ENCODE data around the gene SPTBN2.

The SPTBN2 gene

DNA sequence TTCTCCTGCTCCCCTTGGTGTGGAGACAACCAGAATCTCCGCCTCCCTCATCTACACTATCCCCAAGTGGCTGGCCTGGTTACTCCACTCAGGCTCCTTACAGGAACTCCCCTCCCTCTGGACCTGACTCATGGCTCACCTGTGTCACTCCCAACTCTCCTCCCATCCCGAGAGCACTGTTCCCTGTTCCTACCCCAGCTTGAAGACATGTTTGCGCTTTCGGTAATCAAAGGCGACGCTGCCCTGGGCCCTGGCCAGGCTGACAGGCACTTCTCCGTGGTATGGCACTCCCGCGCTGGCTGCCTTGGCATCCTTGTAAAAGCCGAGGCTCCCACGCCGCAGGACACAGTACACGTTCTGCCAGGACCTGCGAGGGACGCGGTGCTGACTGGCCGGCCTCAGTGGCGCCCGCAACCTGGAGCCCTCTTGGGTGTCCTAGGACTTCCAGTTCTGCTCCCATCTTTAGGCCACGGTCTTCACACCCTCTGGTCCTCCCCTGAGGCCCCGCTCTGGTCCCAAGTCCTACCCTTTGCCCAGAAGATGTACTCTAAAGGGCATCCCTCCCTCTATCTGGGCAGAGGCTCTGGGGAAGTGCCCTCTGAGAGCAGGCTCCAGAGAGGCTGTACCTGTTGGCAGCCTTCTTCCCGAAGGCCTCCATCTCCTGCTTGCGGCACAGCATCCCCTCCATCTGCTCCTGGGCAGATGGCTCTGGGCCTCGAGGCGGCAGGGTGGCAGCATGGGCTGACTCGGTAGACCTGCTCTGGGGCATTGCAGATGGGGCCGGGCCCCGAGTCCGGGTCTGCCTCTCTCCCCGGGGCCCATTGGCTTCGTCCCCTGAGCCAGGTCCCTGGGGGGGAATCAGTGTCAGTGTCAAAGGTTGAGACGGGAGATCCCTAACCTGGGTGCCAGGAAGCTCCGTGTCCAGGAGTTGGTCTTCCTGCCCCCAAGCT is 41.9 kb downstream of the SPTBN2 start:
- FAIRE-seq: no peak
- no peak for DNase-seq (ENCODE audit: insufficient read length, low spot score)

DNA sequence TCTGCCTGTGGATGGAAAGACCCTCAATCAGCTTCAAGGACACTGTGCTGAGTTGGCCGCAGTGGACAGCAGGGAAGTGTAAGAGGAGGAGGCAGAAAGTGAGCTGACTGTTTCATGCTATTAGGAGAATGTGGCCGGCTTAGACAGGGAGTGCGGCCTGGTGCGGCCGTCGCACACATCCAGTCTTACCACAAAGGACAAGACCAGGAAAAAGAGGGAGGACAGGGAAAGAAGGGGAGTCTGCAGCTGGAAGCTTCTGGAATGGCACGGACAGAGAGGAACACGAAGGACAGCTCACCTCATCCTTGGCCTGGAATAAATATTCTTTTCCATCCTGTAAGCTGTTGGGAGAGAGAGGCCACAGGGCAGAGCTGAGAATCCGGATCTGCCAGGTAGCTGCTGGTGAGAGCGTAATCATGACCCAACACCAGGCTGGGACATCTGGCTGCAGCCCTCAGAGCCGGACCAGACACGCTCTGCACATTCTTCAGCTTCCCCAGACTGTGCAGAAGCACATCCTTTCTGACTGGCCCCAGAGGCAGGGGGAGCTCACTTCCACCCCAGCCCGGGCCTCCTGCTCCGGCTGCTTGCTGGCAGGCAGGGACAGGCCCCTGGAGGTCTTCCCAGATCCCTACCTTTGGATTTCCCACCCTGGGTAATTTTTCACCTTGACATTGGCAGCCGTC is 42.8 kb downstream of the SPTBN2 start:
- DNase-seq (ENCODE audit: insufficient read length, low spot score): no peak
- no peak for FAIRE-seq

DNA sequence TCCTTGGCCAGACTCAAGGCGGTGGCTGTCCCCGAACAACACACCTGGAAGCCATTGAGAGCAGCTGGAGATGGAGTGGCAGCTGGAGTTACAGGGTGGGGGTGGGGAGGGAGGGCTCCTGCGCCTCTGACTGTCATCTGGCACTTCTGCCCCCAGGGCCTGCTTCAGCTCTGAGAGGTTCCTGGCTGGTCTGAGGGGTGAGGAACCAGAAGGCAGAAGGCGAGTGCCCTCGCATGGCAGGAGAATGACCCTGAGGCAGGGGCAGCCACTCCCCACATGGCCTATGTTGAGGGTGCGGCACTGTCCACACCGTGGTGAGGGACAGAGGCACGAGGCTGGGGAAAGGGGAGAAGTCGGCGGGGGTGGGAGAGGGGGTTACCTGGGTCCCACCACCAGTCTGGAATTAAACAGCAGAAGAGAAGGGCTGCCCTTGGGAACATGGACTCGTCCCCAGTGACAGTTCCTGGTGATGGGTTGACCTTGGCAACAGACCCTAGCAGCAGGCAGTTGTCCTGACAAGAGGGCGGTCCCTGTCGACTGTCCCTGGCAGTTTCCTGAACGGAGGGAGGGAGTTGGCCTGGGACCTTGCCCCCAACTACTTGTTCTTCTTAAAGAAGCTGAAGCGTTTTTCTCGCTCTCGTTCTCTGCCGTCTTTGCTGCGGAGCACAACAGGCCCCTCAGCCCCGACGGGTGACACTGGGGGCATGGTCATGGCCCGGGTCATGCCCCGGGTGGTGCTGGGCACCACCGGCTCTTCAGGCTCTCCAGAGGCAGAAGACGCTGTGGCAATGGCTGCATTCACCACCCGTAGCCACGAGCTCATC is 43.5 kb downstream of the SPTBN2 start:
- FAIRE-seq (no peak), DNase-seq (ENCODE audit: insufficient read length, low spot score) (no peak)

DNA sequence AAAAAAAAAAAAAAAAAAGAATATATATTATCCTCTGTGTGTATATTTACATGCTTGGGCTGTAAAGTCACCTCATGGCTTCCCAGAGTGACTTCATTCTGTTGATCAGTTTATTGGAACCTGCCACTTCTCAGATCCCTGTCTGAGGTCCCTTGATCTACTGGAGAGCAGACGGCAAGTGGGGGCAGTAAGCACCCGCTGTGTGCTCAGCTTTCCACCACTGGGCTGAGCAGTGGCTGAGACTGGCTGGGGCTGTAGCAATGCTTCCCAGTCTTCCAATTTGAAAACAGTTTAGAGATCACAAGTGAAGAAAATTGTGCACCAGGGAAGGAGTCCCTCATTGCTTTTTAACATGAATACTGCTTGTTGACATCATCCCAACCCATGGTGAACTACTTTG is 44.4 kb downstream of the SPTBN2 start:
- DNase-seq (ENCODE audit: insufficient read length, low spot score) (no peak), FAIRE-seq (no peak)

DNA sequence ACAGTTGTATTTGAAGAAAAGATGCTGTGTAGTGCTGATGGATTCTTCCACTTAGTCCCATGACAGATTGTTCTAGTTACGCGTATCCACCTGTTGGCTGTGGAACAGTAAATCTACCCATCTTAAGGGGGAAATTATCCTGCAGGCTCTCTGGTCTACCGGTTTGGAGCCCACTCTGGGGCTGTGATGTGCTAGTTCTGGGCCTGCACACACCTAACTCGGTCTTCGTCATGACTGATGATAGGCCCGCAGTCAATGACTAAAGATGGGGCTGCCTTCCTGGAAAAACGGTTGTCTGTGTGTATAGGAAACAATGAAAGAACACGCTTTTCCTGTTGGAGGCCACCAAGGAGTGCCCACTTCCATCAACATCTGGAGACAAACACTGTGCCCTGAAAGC is 45.1 kb downstream of the SPTBN2 start:
- DNase-seq (ENCODE audit: insufficient read length, low spot score) (no peak), FAIRE-seq (no peak)

DNA sequence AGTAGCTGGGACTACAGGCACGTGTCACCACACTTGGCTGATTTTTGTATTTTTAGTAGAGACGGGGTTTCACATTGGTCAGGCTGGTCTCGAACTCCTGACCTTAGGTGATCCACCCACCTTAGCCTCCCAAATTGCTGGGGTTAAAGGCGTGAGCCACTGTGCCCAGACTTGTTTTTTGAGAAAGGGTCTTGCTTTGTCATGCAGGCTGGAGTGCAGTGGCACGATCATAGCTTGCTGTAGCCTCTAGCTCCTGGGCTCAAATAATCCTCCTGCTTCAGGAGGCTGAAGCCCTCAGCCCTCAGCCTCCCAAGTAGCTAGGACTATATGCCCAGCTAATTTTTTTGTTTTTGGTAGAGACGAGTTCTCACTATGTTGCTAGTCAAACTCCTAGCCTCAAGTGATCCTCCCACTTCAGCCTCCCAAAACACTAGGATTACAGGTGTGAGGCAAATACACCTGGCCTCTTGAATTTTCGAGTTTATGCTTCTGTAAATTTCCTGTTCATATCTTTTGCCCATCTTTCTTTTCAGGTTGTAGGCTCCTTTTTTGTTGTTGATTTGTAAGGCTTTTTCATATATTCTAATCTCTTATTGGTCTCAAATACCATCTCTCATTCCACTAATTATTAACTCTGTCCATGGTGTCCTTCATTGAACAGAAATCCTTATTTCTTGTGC is 47.9 kb downstream of the SPTBN2 start:
- FAIRE-seq (no peak), DNase-seq (ENCODE audit: insufficient read length, low spot score) (no peak)

DNA sequence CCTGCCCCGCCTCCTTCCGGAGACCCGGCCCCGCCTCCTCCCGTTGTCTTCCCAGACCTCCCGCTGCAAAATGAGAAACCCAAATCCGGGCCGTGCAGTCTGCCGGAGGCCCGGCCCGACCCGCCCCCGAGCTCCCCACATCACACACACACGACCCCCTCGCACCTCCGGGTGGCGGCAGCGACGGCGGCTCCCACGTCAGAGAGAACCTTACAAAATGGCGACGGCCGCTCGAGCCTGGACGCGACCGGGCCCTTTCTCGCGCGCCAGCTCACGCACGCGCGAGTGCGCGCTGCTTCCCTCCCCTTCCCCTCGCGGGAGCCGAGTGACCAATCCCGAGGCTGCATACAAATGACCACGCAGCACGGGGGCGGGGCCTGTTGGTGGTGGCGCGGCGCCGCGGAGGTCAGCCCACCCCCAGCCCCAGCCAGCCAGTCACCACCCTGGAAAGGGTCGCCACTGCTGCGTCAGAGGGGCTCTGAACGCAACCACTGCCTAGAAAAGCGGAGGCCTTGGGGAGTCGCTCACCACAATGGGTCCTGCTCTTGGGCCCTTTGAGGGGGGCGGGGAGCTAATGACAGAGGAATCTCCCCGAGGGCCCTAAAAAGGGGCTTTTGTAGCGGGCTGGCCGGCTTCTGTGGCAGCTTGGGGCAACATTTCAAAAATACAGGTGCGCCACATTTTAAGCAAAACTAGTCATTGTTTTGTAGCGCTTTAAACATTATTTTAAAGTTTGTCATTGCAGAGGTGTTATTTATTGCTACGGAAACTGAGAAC is 51.2 kb downstream of the SPTBN2 start, which contains the start of gene RBM4B:
Gene RBM4B, minus strand, starts transcription at position 289 of the 777 bp plus-strand sequence. CDS start 808 bp downstream, outside the sequence.
- peak; percentile 91 for DNase-seq (ENCODE audit: insufficient read length, low spot score)
- FAIRE-seq: peak; percentile 91

DNA sequence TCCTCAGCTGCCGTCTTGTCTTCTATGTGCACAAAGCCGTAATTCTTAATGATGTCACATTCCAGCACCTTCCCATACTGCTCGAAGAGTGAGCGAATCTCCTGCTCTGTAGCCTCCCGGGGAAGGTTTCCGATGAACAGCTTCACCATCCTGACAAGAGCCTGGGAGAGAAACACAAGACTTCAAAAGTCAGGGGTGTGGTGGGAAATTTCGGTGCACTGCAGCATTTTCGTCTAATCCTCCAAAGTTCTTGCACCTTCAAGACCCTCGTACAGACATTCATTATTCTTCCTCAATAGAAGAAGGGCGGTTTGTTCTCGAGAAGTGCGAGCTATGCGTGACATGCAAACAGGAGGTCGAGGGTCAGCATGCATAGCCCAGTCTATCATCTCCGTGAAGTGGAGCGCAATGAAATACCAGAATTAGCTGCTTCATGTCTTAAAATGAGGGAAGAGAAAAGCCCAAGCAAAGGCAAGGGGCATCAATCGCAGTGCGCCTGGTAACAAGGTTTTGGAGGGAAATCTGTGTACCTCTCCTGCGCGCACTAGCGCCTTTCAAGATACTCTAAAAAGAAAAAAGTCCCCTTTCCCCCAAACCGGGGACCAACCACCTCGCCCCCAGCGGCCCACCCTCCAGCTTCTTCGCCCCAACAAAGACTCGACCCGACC is 52.0 kb downstream of the SPTBN2 start:
- DNase-seq (ENCODE audit: insufficient read length, low spot score): no peak
- FAIRE-seq: no peak

DNA sequence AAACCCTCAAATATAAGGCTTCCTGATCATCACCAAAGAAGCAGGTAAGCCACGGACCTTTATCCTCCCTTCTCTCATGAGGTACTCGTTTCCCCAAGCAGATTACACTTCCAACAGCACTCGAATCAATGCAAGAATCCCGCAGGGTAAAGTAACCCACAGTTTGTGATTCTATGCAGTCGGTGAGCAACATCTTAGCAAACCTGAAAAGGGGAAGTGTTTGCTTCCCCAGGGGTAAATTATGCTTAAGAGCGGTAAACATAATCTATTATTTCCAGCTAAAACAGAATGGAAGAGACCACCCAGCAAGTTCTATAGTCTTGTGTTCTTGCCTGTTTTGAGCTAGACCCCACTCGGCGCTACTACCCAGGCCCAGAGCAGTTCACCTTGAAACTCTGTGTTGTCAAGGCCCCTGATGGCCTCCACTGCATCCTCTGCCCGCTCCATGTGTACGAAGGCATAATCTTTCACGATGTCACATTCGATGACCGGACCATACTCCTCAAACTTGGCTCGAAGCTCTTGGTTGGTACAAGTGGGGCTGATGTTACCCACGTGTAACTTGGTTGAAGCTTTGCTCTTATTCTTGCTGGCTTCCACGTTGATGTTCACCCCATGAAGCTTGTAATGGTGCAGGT is 52.6 kb downstream of the SPTBN2 start:
- FAIRE-seq: no peak
- no peak for DNase-seq (ENCODE audit: insufficient read length, low spot score)

DNA sequence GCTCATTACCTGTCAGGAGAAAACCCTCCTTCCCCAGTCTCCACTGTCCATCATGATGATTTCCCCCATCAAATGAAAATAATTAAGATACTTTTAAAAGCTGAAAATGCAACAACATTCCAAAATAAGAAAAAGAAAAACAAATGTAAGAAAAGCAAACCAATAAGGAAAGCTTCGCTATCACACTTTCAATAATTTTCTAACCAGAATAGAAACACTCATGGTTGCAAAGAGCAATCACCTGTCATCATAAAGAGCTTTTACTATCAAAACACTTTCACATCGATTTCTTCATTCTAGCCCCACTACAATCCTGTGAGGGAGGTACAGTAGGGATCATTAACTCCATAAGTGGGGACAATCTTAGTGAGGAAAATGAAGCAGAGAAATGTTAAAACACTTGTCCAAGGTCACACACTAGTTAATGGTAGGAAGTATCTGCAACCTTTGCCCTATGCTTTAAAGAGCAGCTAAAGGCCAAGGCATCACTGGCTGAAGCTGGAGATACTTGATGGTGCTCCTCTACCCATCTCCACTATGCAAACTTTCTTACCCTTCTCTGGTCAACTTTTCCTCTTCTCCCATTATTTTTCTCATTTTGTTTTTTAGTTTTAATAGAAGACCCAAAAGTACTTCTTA is 53.9 kb downstream of the SPTBN2 start:
- FAIRE-seq (no peak), DNase-seq (ENCODE audit: insufficient read length, low spot score) (no peak)

DNA sequence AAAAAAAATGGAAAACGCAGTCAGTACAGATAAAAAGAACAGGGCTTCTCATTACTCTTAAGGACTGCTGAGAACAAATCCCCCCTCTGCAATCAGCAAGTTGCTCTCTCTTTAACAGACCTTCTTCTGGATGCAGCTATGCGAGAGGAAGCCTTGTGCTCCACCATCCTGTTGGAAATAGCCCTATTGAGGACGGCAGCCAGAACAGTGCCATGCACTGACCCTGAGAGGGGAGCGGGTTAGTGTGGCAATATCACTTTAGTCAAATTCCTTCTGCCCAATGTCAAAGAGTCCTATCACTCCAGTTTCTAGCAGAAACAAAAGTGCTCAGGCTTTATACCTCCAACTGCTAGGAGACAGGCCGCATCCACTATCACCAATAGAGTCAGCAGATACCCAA is 58.2 kb downstream of the SPTBN2 start:
- FAIRE-seq: no peak

DNA sequence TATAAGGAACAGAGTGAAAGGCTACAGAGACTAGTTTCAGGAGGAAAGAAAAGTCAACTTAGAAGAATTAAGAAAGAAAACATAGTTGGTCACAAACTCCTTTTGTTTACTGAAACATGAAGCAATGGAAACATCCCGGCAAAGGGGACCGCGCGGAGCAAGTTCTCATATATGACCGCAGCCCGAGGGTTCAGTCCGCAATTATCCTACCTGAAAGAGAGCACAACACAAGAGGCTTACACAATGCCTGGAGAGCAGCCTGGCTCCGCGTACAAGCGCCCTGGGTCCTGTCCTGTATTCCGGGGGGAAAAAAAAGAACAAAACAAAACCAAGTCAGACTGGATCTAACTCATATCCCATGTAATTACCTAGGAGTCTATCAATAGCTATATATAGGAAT is 63.6 kb downstream of the SPTBN2 start:
- DNase-seq (ENCODE audit: insufficient read length, low spot score): no peak
- no peak for FAIRE-seq

More for the DNA sequence above, 58.2 kb downstream of the SPTBN2 start:
- DNase-seq (ENCODE audit: insufficient read length, low spot score): no peak

DNA sequence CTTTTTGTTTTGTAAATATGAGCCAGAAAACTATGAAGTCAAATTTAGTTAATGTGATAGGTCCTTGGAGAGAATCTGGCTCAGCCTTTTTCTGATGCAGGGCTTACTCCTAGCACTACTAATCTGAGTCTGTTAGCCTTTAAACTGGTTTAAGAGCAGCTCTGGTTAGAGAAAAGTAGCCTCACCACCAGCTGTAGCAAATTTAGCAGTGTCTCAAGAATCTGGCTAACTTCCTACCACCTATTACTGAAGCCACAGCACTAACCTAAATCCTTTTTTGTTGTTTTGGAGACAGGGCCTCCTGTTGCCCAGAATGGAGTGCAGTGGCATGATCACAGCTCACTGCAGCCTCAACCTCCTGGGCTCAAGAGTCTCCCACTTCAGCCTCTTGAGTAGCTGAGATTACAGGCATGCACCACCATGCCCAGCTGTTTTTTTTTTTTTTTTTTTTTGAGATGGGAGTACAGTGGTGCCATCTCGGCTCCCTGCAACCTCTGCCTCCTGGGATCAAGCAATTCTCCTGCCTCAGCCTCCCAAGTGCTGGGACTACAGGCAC is 65.2 kb downstream of the SPTBN2 start:
- DNase-seq (ENCODE audit: insufficient read length, low spot score) (no peak), FAIRE-seq (no peak)

DNA sequence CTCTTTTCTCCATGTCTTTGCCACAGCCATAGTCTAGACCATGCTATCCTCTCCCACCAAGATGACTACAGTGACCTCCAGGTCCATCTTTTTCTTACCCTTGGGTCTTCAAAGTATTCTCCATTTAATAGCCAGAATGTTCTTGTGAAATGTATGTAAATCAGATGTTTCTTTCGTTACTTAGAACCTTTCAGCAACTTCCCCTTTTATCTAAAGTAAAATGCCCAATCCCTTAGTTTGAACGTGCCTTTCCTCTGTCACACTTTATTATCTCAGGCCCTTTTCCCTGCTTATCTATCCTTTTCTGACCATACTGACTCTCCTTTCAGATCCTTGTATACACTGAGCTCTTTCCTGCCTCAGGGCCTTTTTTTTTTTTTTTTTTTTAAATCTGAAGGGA is 69.3 kb downstream of the SPTBN2 start:
- FAIRE-seq (no peak), DNase-seq (ENCODE audit: insufficient read length, low spot score) (no peak)

DNA sequence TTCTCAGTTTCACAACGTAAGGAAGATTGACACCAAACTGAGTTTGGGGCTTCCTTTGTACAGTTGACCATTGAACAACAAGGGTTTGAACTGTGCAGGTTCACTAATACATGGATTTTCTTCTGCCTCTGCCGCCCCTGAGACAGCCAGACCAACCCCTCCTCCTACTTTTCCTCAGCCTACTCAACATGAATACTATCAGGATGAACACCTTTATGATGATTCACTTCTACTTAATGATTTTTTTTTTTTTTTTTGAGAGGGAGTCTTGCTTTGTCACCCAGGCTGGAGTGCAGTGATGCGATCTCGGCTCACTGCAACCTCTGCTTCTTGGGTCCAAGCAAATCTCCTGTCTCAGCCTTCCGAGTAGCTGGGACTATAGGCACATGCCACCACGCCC is 75.9 kb downstream of the SPTBN2 start:
- FAIRE-seq (no peak), DNase-seq (ENCODE audit: insufficient read length, low spot score) (no peak)

DNA sequence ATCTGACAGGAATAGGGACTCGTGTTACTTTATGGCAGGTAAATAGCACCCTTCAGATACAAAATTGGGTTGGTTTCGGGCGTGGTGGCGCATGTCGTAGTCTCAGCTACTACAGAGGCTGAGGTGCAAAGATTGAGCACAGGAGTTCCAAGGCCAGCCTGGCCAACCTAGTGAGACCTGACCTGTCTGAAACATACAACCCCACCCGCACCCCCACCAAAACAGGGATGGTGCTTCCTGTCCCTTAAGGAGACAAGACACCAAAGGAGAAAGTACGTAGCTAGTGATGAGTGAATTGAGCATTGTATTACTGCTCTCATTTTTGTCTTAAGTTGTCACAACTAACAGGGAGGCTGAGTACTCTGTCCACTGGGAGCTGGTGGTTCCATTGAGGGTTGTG is 76.4 kb downstream of the SPTBN2 start:
- no peak for FAIRE-seq
- DNase-seq (ENCODE audit: insufficient read length, low spot score): no peak

DNA sequence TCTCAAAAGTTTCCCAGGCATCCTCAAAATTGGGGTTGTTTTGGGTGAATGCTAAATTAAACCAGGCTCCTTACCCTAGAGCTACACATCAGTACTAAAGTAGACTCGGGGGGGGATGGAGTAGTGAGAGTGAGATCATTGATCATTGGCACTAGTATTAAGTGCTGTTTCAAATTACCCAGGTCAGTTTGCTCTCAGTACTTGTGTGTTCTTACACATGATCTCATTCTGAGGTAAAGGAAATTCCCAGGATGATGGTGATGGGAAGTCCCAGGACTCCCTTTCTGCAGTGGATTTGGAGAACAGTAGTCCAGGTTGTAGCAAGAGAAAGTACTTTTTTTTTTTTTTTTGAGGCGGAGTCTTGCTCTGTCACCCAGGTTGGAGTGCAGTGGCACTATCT is 78.0 kb downstream of the SPTBN2 start:
- DNase-seq (ENCODE audit: insufficient read length, low spot score): no peak
- no peak for FAIRE-seq

DNA sequence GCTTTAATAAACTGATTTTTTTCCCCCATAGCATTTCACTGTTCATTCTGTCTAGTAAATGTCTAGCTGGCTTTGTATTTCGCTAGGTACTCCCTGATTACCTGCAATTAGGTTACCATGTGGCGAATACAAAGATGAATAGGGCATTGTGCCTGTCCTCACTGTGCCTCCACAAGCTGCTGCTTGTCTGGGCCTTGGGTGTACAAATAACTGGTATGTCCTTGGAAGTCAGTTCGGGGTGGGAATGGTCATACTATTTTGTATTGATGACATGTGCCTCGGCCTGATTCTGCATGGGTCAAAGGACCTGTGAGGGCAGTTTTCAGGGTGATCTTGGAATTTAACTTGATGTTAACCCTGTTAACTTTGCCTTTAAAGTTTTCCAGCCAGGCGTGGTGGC is 79.1 kb downstream of the SPTBN2 start:
- no peak for DNase-seq (ENCODE audit: insufficient read length, low spot score)
- no peak for FAIRE-seq
